ENCODE data around the gene PCCA.
A peak's percentile ranks its signal among the peaks of the same experiment; 100 is the strongest.

PCCA gene

DNA sequence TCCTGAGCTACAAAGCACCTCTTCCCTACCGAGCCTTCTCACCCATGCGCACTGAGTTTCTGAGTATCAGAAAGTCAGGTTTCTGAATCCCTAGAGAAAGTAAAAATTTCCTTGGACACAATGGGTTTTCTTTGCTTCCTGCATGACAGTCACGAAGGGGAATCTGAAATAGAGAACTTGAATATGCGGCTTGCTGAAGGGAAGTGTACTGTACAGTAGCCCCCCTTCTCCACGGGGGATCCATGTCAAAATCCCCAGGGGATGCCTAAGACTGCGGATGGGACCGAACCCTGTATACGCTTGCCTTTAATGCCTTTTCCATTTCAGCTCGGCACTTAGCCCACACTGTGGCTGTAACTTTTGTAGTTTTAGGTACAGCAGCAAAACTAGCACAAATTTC, 391.8 kb downstream of the PCCA start:
- DNase-seq: no peak

DNA sequence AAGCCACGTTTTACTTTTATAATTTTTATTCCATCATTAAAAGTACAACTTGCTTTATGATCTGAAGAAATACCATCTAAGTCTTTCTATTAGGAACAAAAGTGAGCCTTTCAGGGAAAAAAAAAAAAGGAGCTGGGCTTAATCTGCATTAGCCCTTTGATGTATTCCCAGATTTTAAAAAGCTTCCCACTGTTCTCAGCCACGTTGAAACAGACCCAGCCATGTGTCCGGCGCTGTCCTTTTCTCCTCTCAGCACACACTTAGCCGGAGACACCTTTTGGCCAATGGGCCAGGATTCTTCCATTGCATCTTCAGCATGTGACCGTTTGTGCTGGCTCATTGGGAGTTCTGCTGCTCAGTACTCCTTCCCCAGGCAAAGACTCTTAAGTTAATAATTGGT, 394.2 kb downstream of the PCCA start:
- no peak for DNase-seq

DNA sequence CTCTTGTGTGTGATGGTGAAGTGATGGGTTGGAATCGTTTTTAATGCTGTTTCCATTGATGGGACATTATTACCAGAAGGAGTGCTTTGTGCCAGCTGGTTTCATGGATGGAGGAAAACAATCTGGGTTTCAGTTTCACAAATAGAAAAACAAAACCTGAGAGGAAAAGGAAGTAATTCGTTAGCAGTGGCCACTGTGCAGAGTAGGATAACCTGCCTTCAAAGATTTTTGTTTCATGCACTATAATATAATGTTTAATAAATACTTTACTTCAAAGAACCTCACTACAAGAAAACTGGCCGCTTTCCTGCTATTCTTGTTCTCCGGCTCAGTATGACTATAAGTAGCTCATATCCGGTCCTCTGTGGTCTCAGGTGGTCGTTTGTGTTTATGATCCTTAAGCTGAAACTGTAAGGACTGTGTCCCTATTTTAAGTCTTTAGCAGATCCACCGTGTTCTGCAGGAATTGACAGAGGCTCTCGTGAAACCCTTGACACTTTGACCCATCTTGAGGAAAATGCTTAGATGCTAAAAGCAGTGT, 395.0 kb downstream of the PCCA start:
- no peak for DNase-seq

DNA sequence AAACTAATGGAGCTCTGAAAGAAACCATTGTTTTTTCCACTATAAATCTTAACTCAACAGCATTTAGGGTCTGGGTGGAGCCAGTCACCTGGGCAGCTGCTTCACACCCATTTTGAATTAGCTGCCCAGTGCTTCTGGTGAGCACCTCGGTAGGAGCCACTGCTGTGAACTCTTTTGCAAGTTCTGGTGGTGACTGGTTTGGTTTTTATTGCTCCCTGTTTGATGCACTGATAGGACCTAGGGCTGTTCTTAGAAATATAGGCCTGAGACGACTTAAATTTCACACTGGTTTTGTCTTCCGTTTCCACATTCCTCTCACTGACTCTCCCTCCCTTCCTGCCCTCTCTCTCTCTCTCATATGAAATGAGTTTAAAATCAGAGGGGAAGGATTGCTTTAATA, 395.8 kb downstream of the PCCA start:
- no peak for DNase-seq

- no peak for DNase-seq
These were observed 396.4 kb downstream of the PCCA start for GRCh38 chr13:100485265-100485664.

DNA sequence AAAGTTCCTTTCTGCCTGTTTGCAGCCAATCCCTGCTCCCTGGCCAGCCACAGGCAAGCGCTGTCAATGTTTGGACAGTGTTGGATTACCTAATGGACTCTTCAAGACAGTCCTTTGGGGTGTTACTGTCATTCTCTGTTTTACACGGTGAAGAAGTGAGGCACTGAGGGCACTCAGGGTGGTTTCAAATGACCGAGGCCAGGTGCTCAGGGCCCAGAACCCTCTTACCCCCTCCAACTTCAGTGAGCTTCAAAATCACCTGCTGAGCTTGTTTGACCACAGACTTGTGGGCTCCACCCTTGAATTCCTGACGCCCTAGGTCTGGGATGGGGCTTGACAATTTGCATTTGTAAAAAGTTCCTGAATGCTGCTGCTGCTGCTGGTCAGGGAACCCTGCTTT, 401.8 kb downstream of the PCCA start:
- DNase-seq: no peak

DNA sequence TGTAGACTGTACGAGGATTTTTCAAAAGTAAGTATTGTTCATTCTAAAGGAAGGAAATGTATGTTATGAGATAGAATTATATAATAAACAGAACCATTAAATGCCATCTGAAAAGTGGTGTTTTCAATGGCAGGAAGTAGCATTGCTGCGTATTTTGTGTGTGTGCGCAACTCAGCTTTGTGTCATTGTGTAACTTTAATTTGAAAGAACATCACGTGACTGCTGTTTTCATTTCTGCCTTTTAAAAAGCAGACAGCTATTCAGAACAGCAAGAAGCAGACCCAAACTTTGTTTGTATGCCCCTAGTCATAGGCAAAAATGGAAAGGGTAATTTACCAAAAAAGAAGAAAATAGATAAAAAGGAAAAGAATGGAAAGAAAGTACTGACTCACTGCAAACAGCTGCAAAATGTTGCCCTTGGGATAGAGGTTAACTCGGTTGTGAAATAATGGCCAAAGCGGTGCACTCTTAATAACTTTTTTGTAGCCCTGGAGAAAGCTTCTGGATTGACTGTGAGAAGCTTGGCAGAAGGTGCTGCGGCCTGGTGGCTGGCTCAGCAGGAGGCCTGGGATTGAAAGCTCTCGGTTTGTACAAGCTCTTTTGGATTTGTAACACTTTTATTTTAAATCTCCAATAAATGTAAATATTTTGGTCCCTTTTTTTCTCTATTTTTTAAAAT, 402.4 kb downstream of the PCCA start:
- DNase-seq: no peak

- no peak for DNase-seq
These were observed 404.5 kb downstream of the PCCA start for GRCh38 chr13:100493418-100493817.

DNA sequence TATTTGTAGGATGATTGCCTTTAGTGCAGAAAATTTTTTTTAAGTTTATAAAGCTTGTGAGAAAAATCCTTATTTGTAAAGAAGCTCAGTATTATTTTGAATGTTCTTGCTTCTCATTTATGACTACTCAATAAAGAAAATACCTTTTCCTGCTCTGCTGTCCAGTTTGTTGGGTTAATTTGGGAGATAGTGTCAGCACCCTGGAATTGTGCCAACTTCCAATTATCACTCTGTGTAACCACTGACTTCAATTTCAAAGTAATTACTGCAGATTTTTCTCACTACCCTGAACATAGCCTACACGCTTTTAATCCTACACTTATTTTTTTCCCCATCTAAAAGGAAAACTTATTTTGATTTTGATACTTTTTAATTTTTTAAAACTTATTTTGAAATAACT, 406.6 kb downstream of the PCCA start:
- no peak for DNase-seq

DNA sequence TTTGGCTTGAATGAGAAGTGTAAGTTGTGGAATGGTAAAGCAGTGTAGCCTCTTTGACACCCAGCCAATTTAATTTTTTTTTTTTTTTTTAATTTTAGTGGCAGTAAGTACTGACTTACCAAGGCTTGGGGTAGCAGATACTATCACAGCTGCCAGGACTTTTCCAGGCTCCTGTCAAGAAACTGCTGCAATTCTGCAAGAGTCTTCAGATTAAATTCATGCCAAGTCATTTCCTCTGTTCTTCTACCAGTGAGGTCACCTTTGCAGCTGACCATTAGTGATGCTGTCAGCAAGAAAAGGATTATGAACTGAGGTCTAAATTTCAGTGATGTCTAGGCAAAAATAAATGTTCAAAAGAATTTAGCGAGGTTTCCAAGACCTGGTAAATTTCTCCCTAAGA, 408.5 kb downstream of the PCCA start:
- no peak for DNase-seq

DNA sequence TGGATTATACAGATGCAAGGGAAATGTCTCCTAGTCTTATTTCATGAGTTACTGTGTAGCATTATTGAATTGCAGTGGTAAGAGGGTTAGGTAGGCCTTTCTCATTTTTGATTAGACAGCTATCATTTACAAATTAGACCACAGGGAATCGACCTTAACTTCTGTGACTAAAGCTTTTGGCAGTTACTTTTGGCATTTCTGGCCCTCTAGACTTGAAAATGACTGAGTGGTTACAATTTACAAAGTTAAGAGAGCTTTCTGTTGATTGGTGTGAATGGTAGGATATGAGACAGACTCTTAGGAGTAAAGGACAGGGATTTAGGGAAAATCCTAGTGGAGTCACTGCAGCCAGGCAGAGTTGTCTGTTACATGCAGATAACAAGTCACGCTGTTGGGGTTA, 413.6 kb downstream of the PCCA start:
- no peak for DNase-seq

DNA sequence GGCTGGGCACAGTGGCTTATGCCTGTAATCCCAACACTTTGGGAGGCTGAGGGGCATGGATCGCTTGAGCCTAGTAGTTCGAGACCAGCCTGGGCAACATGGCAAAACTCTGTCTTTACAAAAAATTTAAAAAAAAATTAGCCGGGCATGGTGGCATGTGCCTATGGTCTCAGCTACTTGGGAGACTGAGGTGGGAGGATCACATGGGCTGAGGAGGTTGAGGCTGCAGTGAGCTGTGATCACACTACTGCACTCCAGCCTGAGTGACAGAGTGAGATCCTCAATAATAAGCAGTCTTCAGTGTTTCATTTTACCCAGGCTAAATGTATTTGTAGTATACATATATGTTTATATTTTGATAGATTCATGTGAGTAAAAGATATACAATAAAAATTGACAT, 414.7 kb downstream of the PCCA start:
- no peak for DNase-seq

DNA sequence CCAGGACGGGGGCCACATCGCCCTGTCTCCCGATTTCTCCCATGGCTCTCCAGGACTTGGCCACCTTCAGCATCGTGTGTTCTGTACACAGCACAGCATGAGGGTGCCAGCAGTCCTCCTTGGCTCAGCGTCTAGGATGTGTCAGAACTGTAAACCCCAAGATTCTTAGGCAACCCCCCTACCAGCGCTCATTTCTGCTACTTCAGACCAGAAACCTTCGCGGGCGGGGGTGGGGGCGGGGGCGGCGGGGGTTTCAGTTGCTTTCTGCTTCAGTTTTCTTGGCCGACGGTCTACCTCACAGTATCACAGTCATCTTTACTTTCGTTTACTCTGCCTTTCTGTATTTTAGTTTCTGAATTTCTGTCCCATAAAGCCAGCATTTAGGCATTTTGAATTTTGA, 417.3 kb downstream of the PCCA start:
- peak in 2 of 4 experiments; percentile 15 to 35 for DNase-seq

DNA sequence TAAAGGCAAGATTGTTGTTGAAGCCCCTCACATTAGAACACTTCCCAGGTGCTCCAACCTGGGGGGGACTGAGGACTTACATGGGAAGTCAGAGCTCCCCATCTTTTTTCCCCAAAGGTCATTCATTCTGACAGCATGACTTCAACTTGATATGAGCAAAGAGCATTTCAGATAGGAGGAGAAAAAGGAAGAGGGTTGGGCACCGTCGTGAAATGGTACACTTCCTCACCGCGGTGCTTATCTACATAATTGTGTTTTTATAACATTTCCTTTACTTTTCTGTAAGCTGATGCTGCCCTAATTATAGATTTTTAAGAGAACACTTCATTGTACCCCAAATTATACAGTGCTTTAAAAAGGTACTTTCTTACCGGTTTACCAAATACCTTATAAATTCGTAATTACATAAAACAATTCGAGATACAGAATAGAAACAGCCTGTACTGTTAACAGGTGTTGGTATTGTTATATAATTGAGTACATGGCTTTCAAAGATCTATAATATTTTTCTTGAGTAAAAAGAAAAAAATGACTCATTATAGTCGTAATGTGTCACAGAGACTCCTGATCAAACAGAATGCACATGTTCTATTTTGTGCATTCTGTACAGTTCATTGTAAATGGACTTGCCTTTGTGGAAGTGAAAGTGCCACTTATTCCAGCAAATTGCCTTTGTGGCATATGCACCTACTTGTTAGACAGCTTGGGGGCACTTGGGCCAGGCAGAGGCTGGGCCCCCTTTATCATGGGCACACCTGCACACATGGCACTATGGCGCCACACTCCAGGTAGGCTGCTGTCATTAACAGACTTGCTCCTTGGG, 417.9 kb downstream of the PCCA start:
- DNase-seq: peak in 1 of 4 experiments; percentile 2

GRCh38 chr13:100508455-100508854, 419.6 kb downstream of the PCCA start:
- DNase-seq: no peak

DNA sequence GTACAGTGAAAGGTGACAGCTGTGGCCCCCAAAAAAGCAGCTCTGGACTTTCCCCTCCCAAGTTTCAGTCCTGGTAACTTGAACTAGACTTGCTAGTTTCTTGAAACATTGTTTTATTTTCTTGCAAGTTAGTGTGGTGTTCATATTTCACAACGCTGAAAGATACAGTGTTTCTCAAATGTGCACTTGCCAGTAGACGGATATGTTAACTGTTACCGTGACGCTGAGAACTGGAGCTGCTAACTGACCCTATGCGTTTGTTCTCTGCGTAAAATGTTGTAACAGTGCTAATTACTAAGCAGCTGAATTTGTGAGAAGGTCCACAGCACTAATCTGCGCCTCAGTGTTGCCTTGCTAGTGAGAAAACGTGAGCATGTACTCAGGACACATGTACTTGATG, 420.1 kb downstream of the PCCA start:
- DNase-seq: no peak

- no peak for DNase-seq
These were observed 421.5 kb downstream of the PCCA start for GRCh38 chr13:100510208-100510957.

DNA sequence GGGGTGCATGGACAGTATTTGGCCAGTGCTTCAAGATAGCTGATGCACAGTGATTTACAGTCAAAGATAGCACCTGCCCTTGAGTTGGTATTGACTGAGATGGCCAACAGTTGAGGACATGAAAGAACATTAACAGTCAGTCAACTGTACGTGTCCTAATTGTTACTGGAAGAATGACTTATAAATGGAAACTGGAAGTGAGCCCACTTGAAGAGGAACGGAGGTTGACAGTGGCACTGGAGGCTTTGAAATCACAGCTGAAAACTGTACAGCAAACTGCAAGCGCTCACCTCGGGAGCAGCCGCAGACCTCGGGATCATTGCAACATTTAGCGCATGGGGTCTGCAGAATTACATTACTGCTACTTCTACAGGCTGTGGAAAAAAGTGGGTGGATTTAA, 422.6 kb downstream of the PCCA start:
- no peak for DNase-seq

DNA sequence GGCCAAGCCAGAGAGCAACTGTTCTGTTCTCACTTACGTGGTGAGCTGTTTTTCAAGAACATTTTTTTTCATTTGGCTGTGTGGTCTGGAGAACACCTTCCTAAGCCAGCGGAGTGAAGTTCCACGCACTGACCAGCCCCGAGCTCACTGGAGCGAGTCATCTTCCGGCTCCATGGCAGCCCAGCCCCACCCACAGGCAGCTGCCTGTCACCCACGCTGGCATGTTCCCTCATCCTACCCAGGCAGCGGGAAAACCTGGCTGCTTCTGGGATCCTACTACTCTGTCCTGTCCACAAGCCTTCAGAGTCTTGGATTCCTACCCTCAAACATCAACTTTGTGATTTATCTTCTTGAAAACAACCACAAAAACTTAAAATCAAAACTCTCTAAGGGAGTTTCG, 423.5 kb downstream of the PCCA start:
- DNase-seq: no peak

DNA sequence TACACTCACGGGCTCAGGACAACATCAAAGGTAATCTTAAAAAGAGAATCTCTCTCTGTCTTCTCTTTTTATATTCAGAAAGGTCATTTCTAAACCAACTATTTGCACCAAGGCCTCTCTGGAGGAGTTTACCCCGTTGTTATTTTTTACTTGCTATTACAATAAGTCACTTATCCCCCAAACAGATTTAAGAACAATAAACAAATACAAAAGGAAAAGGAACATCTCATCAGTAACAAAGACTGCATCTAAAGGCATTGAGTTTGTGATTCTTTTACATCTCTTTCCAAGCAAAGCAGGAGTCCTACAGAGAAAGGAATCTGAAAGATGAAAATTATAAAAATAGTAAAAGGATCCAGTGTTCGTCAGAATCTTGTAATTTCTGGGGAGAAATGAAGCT, 424.3 kb downstream of the PCCA start:
- no peak for DNase-seq

DNA sequence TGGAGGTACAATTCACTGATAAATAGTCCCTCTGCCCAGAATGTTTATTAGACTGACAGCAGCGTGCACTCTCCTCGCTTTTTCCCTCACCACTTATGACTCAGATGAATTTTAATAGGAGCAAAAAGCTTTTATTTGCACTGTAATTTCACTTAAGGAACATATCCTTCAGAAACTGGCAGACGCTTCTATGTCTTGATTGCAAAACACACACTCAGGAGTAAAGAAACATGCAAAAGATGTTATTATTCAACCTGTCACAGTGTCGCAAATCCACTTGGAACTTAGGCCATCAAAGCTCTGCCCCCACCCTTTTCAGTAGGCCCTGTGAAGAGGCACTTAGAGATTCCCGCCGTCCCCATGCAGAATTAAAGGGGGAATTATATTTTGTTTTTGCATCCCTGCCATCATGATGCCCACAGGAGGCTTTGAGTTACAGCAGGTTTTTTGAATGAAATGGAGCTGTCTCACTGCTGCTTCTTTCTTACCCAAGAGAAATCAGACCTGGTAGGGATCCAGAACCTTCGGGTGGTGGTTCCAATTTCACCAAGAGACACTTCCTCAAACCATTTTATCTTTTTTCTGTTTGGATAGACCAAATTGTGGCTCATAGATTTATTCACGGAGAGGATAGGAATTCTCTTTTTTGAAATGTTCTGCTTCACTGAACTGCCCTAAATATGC, 425.2 kb downstream of the PCCA start:
- no peak for DNase-seq

DNA sequence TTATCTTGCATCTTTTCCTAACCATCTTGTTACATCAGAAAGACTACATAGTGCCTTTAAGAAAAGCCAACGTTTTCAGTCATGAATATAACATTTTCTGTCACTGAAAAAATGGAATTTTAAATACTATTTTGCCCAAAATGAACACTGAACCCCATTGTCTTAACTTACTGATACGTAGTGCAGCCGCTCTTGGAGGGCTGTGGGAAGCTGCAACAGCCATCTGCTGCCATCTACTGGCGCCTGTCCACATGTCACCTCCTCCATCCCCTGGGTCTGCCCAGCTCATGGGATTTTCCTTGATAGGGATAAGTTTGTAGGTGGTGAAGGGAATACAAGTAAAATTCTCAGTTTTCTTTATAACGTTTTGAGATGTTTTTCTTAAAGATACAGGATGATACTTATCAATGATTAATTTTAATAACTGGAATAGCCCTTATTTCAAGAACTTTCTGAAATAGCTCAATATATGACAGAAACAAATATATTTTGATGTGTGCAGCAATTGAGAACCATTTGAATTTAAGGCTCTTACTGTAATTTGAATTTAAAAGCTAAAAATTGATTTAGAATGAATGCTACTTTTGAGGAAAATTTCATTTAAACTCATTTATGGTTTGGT, 426.0 kb downstream of the PCCA start:
- peak; percentile 40 to 61 (median 48) for DNase-seq

GRCh38 chr13:100515410-100515800, 426.5 kb downstream of the PCCA start:
- DNase-seq: no peak

Data from activated CD4-positive, CD25-positive, alpha-beta regulatory T cell (primary cell).